ENCODE data around the gene FAM186B.

DNA sequence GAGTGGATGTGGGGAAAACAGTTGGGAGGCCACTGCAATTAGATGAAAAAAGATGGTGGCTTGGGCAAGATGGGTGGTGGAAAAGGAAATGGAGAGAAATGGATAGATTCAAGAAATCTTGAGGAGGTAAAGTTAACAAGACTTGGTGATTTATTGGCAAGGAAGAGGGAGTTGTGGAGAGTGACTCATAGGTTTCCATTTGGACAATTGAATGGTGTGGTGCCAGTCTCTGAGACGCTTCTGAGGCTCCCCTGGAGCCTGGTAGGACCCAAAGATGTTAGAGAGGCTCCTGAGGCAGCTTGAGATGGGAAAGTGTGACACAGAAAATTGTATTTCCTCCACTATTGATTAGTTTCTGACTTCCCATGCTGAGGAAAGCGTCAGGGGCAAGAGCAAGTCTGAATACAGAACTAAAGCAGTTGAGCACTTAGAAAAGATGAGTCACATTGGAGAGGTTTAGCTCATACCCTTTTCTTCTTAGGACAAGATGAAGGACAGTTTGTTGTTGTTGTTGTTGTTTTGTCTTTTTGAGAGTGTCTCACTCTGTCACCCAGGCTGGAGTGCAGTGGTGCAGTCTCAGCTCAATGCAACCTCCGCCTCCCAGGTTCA is 22.4 kb upstream of the FAM186B start:
- TF ChIP-seq ZNF266 (tag by site-specific recombination; IDR thresholded peaks at IDR 0.05; ENCODE audit: low read depth) (no peak), ZNF214 (tag by site-specific recombination; IDR thresholded peaks at IDR 0.05; ENCODE audit: borderline replicate concordance) (no peak), ZNF837 (tag by site-specific recombination; IDR thresholded peaks at IDR 0.05) (no peak), YY1 (tag by site-specific recombination; IDR thresholded peaks at IDR 0.05) (no peak), ZNF24 (tag by site-specific recombination; IDR thresholded peaks at IDR 0.05) (no peak), SETDB1 (IDR thresholded peaks at IDR 0.05; ENCODE audit: insufficient read length, low read length) (no peak), GLIS2 (tag by site-specific recombination; IDR thresholded peaks at IDR 0.05) (no peak)
- TF ChIP-seq, protein P1, sequence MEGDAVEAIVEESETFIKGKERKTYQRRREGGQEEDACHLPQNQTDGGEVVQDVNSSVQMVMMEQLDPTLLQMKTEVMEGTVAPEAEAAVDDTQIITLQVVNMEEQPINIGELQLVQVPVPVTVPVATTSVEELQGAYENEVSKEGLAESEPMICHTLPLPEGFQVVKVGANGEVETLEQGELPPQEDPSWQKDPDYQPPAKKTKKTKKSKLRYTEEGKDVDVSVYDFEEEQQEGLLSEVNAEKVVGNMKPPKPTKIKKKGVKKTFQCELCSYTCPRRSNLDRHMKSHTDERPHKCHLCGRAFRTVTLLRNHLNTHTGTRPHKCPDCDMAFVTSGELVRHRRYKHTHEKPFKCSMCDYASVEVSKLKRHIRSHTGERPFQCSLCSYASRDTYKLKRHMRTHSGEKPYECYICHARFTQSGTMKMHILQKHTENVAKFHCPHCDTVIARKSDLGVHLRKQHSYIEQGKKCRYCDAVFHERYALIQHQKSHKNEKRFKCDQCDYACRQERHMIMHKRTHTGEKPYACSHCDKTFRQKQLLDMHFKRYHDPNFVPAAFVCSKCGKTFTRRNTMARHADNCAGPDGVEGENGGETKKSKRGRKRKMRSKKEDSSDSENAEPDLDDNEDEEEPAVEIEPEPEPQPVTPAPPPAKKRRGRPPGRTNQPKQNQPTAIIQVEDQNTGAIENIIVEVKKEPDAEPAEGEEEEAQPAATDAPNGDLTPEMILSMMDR (tag by site-specific recombination; IDR thresholded peaks at IDR 0.05), result no peak
- TF ChIP-seq, protein P2, sequence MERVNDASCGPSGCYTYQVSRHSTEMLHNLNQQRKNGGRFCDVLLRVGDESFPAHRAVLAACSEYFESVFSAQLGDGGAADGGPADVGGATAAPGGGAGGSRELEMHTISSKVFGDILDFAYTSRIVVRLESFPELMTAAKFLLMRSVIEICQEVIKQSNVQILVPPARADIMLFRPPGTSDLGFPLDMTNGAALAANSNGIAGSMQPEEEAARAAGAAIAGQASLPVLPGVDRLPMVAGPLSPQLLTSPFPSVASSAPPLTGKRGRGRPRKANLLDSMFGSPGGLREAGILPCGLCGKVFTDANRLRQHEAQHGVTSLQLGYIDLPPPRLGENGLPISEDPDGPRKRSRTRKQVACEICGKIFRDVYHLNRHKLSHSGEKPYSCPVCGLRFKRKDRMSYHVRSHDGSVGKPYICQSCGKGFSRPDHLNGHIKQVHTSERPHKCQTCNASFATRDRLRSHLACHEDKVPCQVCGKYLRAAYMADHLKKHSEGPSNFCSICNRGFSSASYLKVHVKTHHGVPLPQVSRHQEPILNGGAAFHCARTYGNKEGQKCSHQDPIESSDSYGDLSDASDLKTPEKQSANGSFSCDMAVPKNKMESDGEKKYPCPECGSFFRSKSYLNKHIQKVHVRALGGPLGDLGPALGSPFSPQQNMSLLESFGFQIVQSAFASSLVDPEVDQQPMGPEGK (tag by site-specific recombination; IDR thresholded peaks at IDR 0.05), result no peak

Data from HEK293 (cell line).